HepG2 (cell line): ENCODE measurements around the gene TIAM2. TPM values are rescaled to one million over a fixed set of nuclear protein-coding genes. Genes with fewer than 3 reads are reported as not detected.

ENCODE experiments used
- ARNT ChIP-seq: fragments of 450-650 bp; IDR thresholded peaks from 2 replicates; pipeline ENCODE4 v1.6.1; 2017
- DNMT3B ChIP-seq: conservative IDR thresholded peaks from 2 replicates; pipeline ENCODE4 v1.6.1; 2016; ENCODE audit warnings: missing biosample characterization, control low read depth
- GABPB1 ChIP-seq: IDR thresholded peaks from 2 replicates; pipeline ENCODE4 v1.6.1; 2016; ENCODE audit warnings: mild to moderate bottlenecking, missing genetic modification reagents, moderate library complexity, missing compliant biosample characterization
- GMEB1 ChIP-seq: sonication (generic); formaldehyde crosslinking; IDR thresholded peaks from 2 replicates; pipeline ENCODE4 v1.5.1; 2020; ENCODE audit warnings: missing genetic modification reagents, mild to moderate bottlenecking, borderline replicate concordance
- GTF3A ChIP-seq: sonication (generic); formaldehyde crosslinking; conservative IDR thresholded peaks from 2 replicates; pipeline ENCODE4 v1.4.0; 2020; ENCODE audit warnings: mild to moderate bottlenecking, missing genetic modification reagents
- HNF4G ChIP-seq, 2 experiments: sonication (generic) in 1 of 2; formaldehyde crosslinking in 1 of 2; IDR thresholded peaks; 2 replicates each; pipeline versions ENCODE4 v1.4.0 to v1.6.1; 2011 to 2020; ENCODE audit warnings: borderline replicate concordance in 2 of 2, low read depth in 2 of 2, mild to moderate bottlenecking in 2 of 2, low read length in 1 of 2, missing genetic modification reagents in 1 of 2, moderate library complexity in 1 of 2
- HOXA7 ChIP-seq: sonication (generic); formaldehyde crosslinking; IDR thresholded peaks from 2 replicates; pipeline ENCODE4 v1.8.1; 2022; ENCODE audit warnings: mild to moderate bottlenecking, missing genetic modification reagents, moderate library complexity
- IRX3 ChIP-seq: sonication (generic); formaldehyde crosslinking; IDR thresholded peaks from 2 replicates; pipeline ENCODE4 v1.8.1; 2023; ENCODE audit warnings: mild to moderate bottlenecking, low read depth, missing genetic modification reagents, borderline replicate concordance
- KLF9 ChIP-seq: IDR thresholded peaks from 2 replicates; pipeline ENCODE4 v1.6.1; 2016; ENCODE audit warnings: low read depth
- NCOA1 ChIP-seq: sonication (generic); formaldehyde crosslinking; IDR thresholded peaks from 2 replicates; pipeline ENCODE4 v1.9.0; 2021; ENCODE audit warnings: missing genetic modification reagents
- NRL ChIP-seq: sonication (generic); formaldehyde crosslinking; IDR thresholded peaks from 2 replicates; pipeline ENCODE4 v1.5.0; 2020; ENCODE audit warnings: missing genetic modification reagents, mild to moderate bottlenecking, moderate library complexity, borderline replicate concordance
- PAX8 ChIP-seq: sonication (generic); formaldehyde crosslinking; IDR thresholded peaks from 2 replicates; pipeline ENCODE4 v1.8.0; 2022; ENCODE audit warnings: mild to moderate bottlenecking, missing genetic modification reagents, borderline replicate concordance
- POLR2G ChIP-seq: fragments of 200-400 bp; formaldehyde crosslinking; IDR thresholded peaks from 2 replicates; pipeline ENCODE4 v1.6.1; 2018; ENCODE audit warnings: mild to moderate bottlenecking, low read depth, low read length, moderate library complexity
- RXRB ChIP-seq: IDR thresholded peaks from 2 replicates; pipeline ENCODE4 v1.6.1; 2016; ENCODE audit warnings: borderline replicate concordance, missing genetic modification reagents, missing compliant biosample characterization
- ZNF136 ChIP-seq: sonication (generic); formaldehyde crosslinking; IDR thresholded peaks from 2 replicates; pipeline ENCODE4 v1.8.1; 2022; ENCODE audit warnings: low read depth, mild to moderate bottlenecking, moderate library complexity, missing genetic modification reagents
- ZNF292 ChIP-seq: sonication (generic); formaldehyde crosslinking; IDR thresholded peaks from 2 replicates; pipeline ENCODE4 v1.8.1; 2022; ENCODE audit warnings: mild to moderate bottlenecking, low read depth, missing genetic modification reagents, borderline replicate concordance
- ZNF468 ChIP-seq: sonication (generic); formaldehyde crosslinking; IDR thresholded peaks from 2 replicates; pipeline ENCODE4 v1.8.0; 2022; ENCODE audit warnings: mild to moderate bottlenecking, moderate library complexity, missing genetic modification reagents
- ZNF768 ChIP-seq: sonication (generic); formaldehyde crosslinking; IDR thresholded peaks from 2 replicates; pipeline ENCODE4 v1.4.0; 2020; ENCODE audit warnings: missing genetic modification reagents
- polyA plus RNA-seq, 8 experiments: library from polyadenylated mRNA; depleted of rRNA in 3 of 8; stranded (reverse) in 7 of 8; unstranded in 1 of 8; fragments of >200 nt; fragmentation: Illumina TruSeq in 4 of 8; extraction: Trizol in 4 of 8; gene quantifications; 2 replicates each; pipeline versions ENCODE4 v1.2.1 to v1.2.3, GENCODE V29; 2011 to 2016; ENCODE audit warnings: low read depth in 4 of 8, missing spikeins in 1 of 8, mixed read lengths in 1 of 8; ENCODE audit not compliant: insufficient read depth in 1 of 8
- total RNA-seq, 5 experiments: library from RNA; depleted of rRNA; stranded (reverse); fragments of >200 nt; fragmentation: Illumina TruSeq; extraction: Trizol; gene quantifications; 2 replicates each; pipeline ENCODE4 v1.2.3, GENCODE V29; 2016; ENCODE audit warnings: low read depth in 1 of 5
- TF ChIP-seq, protein P1 (sequence below): sonication (generic); formaldehyde crosslinking; IDR thresholded peaks from 2 replicates; pipeline ENCODE4 v1.5.0; 2020; ENCODE audit warnings: mild to moderate bottlenecking, missing genetic modification reagents, borderline replicate concordance

Gene TIAM2
- total and polyA plus RNA-seq, 2 of the 13 experiments (the other 11 are each of a cell fraction or from before 2014, with no cell fraction given) = 4.1 to 4.5 TPM

- TF ChIP-seq, protein P1, sequence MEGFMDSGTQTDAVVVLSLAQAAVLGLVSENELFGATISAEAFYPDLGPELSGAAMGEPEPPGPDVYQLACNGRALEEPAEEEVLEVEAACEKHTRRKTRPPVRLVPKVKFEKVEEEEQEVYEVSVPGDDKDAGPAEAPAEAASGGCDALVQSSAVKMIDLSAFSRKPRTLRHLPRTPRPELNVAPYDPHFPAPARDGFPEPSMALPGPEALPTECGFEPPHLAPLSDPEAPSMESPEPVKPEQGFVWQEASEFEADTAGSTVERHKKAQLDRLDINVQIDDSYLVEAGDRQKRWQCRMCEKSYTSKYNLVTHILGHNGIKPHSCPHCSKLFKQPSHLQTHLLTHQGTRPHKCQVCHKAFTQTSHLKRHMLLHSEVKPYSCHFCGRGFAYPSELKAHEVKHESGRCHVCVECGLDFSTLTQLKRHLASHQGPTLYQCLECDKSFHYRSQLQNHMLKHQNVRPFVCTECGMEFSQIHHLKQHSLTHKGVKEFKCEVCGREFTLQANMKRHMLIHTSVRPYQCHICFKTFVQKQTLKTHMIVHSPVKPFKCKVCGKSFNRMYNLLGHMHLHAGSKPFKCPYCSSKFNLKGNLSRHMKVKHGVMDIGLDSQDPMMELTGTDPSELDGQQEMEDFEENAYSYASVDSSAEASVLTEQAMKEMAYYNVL = no peak
- TF ChIP-seq RXRB (CRISPR knock-in tag) (no peak), ZNF292 (CRISPR knock-in tag) (peak; percentile 30; the same call in 1 of the 2 replicates), ZNF768 (CRISPR knock-in tag) (peak; percentile 79; the same call in 1 of the 2 replicates), ARNT (no peak), NRL (CRISPR knock-in tag) (no peak), HNF4G (IDR thresholded peaks at IDR 0.05; ENCODE audit: borderline replicate concordance, low read depth, low read length) (peak; percentile 16; the same call in 1 of the 2 replicates), HNF4G (CRISPR knock-in tag; IDR thresholded peaks at IDR 0.05; ENCODE audit: borderline replicate concordance, low read depth) (no peak), GABPB1 (CRISPR knock-in tag) (no peak), NCOA1 (CRISPR knock-in tag) (no peak), POLR2G (no peak), ZNF468 (CRISPR knock-in tag) (no peak), IRX3 (CRISPR knock-in tag) (no peak), PAX8 (CRISPR knock-in tag) (no peak), KLF9 (CRISPR knock-in tag) (no peak), HOXA7 (CRISPR knock-in tag) (no peak), DNMT3B (CRISPR knock-in tag) (no peak), ZNF136 (CRISPR knock-in tag) (no peak), GMEB1 (CRISPR knock-in tag) (no peak), GTF3A (CRISPR knock-in tag) (no peak)
Measured at GRCh38 chr6:155123520-155123919, 128.4 kb downstream of the TIAM2 start (continued).
